GM19324 (cell line): ENCODE measurements around the gene CYP1B1.
"Not testable (repeated sequence)": the region's sequence is repeated elsewhere in the genome, so short reads cannot be mapped to it uniquely, and the experiment has no call there.

Experiments used
- ATAC-seq: cut with Tn5 transposase; IDR thresholded peaks from one replicate; pipeline ENCODE4 v1.9.1; 2021; ENCODE audit warnings: mild to moderate bottlenecking, moderate library complexity; ENCODE audit not compliant: unreplicated experiment, low FRiP score

Gene CYP1B1

GRCh38 chr2:38037757-38038621, 38.0 kb downstream of the CYP1B1 start:
- ATAC-seq, result no peak

- ATAC-seq, result no peak
Observed at GRCh38 chr2:38037325-38037724, 38.6 kb downstream of the CYP1B1 start.

- ATAC-seq, result no peak
Observed at GRCh38 chr2:38035968-38036367, 40.0 kb downstream of the CYP1B1 start.

GRCh38 chr2:38033646-38034045, 42.3 kb downstream of the CYP1B1 start:
- ATAC-seq, result no peak

DNA sequence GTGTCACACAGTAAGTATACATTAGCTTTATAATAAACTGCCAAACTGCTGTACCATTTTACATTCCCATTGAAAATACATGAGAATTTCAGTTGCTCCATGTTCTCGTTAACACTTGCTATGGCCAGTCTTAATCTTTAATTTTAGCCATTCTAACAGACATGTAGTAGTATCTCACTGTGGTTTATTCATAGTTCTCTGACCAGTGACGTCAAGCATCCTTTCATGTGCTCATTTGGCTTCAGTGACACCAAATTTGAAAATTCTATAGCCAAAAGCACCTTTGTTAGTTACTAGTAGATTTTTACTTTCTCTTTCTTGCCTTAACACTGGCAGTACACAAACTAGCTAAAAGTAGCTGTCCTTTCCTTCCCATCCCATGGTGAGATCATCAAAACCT, 43.0 kb downstream of the CYP1B1 start:
- ATAC-seq, result no peak

- ATAC-seq, result no peak
Observed at GRCh38 chr2:38030635-38031355, 45.2 kb downstream of the CYP1B1 start.

GRCh38 chr2:38029512-38029911, 46.4 kb downstream of the CYP1B1 start:
- no peak for ATAC-seq

DNA sequence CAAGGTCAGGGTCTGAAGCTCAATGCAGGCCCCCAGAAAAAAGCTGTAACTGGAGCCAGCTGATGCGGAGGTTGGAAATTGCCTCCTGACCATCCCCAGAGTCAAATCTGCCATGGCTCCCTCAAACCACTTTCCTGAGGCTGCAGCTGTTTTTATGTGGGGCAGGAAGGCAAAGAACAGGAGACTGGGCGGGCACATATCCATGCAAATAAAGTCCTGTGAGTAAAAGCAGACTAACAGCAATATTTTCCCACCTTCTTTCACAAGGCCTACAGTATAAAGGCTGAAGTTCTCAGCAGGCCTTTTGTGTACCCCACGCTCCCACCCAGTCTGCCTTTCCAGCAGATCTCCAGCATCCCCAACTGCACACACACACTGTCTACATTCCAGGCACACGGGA, 47.1 kb downstream of the CYP1B1 start:
- no peak for ATAC-seq

DNA sequence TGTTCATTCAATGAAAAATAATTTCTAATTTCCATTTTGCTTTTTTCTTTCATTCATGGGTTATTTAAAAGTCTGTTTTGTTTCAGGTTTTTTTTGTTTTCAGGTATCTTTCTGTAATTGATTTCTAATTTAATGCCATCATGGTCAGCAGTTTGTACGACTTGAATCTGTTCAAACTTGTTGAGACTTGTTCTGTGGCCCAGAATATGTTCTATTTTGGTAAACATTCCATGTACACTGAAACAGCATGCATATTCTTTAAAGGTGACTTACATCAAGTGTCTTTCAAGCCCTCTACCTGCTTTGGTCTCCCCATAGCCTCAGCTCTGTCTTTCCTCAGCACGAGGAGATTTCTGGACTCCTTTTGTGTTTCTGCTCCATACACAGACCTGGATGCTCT, 49.1 kb downstream of the CYP1B1 start:
- ATAC-seq, result no peak

GRCh38 chr2:38021589-38021988, 54.4 kb downstream of the CYP1B1 start:
- ATAC-seq, result no peak

GRCh38 chr2:38020359-38021069, 55.4 kb downstream of the CYP1B1 start:
- not testable (repeated sequence) for ATAC-seq

DNA sequence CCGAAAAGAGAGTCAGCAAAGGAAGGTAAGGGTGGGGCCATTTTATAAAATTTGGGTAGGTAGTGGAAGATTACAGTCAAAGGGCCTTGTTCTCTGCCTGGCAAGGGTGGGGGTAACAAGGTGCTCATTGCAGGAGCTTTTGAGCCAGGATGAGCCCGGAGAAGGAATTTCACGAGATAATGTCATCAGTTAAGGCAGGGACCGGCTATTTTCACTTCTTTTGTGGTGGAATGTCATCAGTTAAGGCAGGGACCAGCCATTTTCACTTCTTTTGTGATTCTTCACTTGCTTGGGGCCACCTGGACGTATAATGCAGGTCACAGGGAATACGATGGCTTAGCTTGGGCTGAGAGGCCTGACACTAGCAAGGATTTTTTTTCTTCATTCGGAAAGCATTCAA, 58.1 kb downstream of the CYP1B1 start:
- ATAC-seq, result no peak
